Sigmoid colon (tissue), 4 donors: Measurements from ENCODE around the gene KCNE4.

Experiments
- EP300 ChIP-seq, 4 donors: sonication (generic); formaldehyde crosslinking; IDR thresholded peaks; one replicate each; pipeline ENCODE4 v1.6.1; 2017; ENCODE audit warnings: antibody characterized with exemption in 4 of 4
- POLR2AphosphoS5 ChIP-seq, 4 donors: sonication (generic); formaldehyde crosslinking; IDR thresholded peaks; one replicate each; pipeline ENCODE4 v1.6.1; 2017; ENCODE audit warnings: antibody characterized with exemption in 4 of 4
- TF ChIP-seq, protein P1 (sequence below), 4 experiments: fragments of 450-650 bp in 3 of 4; fragments of 200-600 bp in 1 of 4; IDR thresholded peaks; one replicate each; pipeline ENCODE4 v1.5.1; 2016 to 2019; ENCODE audit warnings: antibody characterized with exemption in 4 of 4, mild to moderate bottlenecking in 3 of 4, moderate library complexity in 2 of 4

DNA sequence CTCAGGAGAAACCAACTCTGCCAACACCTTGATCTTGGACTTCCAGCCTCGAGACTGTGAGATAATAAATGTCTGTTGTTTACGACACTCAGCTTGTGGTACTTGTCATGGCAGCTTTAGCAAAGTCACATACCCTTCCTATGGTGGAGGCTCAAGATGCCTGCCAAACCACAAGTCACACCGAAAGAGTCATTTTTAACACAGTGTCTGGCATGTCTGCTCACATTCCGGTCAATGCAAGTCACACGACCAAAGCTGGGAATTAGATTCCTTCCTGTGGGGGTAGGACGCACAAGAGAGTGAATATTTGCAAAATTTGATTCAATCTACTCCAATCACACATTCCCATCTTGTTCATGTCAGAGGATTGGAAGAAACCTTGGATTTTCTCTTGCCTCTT, 24.6 kb downstream of the KCNE4 start:
- TF ChIP-seq, protein P1, sequence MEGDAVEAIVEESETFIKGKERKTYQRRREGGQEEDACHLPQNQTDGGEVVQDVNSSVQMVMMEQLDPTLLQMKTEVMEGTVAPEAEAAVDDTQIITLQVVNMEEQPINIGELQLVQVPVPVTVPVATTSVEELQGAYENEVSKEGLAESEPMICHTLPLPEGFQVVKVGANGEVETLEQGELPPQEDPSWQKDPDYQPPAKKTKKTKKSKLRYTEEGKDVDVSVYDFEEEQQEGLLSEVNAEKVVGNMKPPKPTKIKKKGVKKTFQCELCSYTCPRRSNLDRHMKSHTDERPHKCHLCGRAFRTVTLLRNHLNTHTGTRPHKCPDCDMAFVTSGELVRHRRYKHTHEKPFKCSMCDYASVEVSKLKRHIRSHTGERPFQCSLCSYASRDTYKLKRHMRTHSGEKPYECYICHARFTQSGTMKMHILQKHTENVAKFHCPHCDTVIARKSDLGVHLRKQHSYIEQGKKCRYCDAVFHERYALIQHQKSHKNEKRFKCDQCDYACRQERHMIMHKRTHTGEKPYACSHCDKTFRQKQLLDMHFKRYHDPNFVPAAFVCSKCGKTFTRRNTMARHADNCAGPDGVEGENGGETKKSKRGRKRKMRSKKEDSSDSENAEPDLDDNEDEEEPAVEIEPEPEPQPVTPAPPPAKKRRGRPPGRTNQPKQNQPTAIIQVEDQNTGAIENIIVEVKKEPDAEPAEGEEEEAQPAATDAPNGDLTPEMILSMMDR (IDR thresholded peaks at IDR 0.05): no peak
- no peak for TF ChIP-seq EP300 (IDR thresholded peaks at IDR 0.05)
- TF ChIP-seq POLR2AphosphoS5 (IDR thresholded peaks at IDR 0.05): no peak
